ENCODE measurements around the gene FUT6.

GRCh38 chr19:5818594-5818993 lies 20.9 kb downstream of the FUT6 start:
- TF ChIP-seq CTCF (IDR thresholded peaks at IDR 0.05) (no peak), POLR2A (IDR thresholded peaks at IDR 0.05) (no peak)
